ENCODE measurements around the gene NUDT8. TPM values are rescaled to one million over a fixed set of nuclear protein-coding genes. Genes with fewer than 3 reads are reported as not detected.
"Not testable (repeated sequence)": the region's sequence is repeated elsewhere in the genome, so short reads cannot be mapped to it uniquely, and the experiment has no call there.

The NUDT8 gene
- total and polyA plus RNA-seq, 9 of the 15 experiments (the other 6 are each of a cell fraction or from before 2014, with no cell fraction given), result 0.23 to 27.8 (median 5.0) TPM

DNA sequence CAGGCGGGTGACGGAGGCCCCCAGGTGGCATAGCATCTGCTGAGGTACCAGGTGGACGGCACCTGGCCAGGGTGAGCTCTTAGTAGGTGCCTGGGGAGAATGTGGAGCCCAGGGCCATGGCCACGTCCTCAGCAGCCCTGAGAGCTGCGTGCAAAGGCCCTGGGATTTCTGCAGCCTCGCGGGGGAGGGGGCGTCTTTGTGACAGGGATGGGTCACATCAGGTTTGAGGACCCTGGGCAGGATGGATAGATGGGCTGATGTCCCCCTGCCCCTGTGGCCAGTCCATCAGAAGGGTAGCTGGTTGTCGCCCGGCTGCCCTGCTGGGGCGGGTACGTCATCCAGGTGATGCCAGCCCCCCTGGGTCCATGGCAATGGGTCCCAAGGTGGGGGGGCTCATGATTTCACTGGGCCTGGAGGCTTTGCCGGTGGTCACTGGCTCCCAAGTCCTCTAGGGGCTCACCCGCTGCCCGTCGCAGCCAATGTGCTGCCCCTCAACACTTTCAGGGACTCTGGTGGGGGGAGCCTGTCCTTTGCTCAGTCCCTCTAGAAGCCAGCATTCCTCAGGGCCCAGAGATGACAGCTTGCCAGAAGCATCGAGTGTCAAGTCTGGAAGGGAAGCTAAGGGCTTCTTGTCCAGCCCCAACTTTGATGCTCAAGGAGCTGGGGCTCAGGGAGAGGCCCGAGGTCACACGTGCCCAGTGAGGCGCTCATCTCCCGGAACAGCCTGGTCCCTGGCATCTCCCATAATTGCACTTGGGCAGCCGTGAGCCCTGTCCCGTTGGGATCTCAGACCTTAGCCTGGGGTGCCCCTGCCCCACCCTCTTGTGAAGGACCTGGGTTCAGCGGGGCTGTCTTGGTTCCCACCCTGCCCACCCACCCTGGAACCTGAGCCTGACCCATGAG lies 9.0 kb upstream of the NUDT8 start:
- Histone ChIP-seq H3K27me3 (ENCODE audit: control insufficient read depth in 2 of 2, insufficient read depth in 2 of 2, low read length in 2 of 2) (peaks cover 0 to 19% of the 10 kb centered on the region in 2 experiments; a peak in 2 of 5 replicates), H3K9me3 (replicated peaks; ENCODE audit: control insufficient read depth, insufficient read depth, low read depth, low read length) (no peaks in the 10 kb centered on the region), H3K9ac (ENCODE audit: insufficient read depth in 1 of 2, low read depth in 2 of 2, low read length in 2 of 2) (peak overlapping the region in 1 of 2 experiments; percentile 73; a peak in 2 of 4 replicates), H3K4me1 (replicated peaks in 1 of 2; ENCODE audit: control insufficient read depth in 2 of 2, insufficient read depth in 2 of 2, low read length in 2 of 2) (peaks cover 0 to 41% of the 10 kb centered on the region in 2 experiments; a peak in 3 of 5 replicates), H4K20me1 (replicated peaks; ENCODE audit: control insufficient read depth, insufficient read depth, low read length) (no peaks in the 10 kb centered on the region), H3K27ac (ENCODE audit: extremely low read depth, low read depth, low read length) (no peak overlapping the region), H2AFZ (ENCODE audit: low read depth, low read length) (no peak overlapping the region), H3K36me3 (ENCODE audit: control insufficient read depth, insufficient read depth, low read length) (no peaks in the 10 kb centered on the region), H3K79me2 (ENCODE audit: control insufficient read depth, insufficient read depth, low read length) (no peaks in the 10 kb centered on the region), H3K4me2 (ENCODE audit: insufficient read depth, low read length) (no peak overlapping the region), H3K9me1 (ENCODE audit: control insufficient read depth, insufficient read depth, low read length) (no peaks in the 10 kb centered on the region), H3K4me3 (no peak overlapping the region)
- FAIRE-seq (no peak), ATAC-seq (no peak), DNase-seq (ENCODE audit: extremely low read depth in 1 of 4, low spot score in 3 of 4) (no peak)
- ChIA-PET POLR2A (interaction anchor here (0.6 to 1.2 kb wide), 3 partner anchors 10 to 259 kb away, joined by 3 read pairs; no protein-coding TSS in a partner anchor), CTCF (ENCODE audit: low intra/inter-chr PET ratio) (no interaction called here)
- intact Hi-C loops (cut with micrococcal nuclease), result no loop called here
- WGBS (ENCODE audit: insufficient coverage, low coverage, missing lambda C conversion rate), result 37% methylated on average over 22 of the region's 24 CpGs
- in situ Hi-C loops (cut with MboI), result no loop called here
- TF ChIP-seq POLR2G (IDR thresholded peaks at IDR 0.05; ENCODE audit: low read depth, low read length), result peak; percentile 23; the same call in 1 of the 2 replicates
- no peak for TF ChIP-seq ESRRB (CRISPR knock-in tag; IDR thresholded peaks at IDR 0.05; ENCODE audit: borderline replicate concordance)
- BruUV-seq (replicated peaks), result no TSS peak

DNA sequence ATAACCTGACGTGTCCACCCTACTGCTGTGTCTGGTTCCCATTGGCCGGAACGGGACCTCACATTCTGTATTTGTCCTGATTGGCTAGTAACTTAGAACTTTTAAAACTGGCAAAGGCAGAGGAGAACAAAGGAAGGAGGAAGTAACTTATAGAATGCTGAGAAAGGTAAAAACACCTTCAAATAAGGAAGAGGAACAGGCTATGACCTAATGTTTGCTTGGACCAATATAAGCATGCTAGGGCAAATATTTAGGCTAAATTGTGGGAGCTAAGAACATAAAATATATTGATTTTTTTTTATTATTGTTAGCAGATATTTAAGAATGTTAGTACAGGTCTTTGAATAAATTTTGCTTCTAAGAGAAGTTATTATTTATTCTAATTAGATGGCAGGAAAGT lies 7.7 kb upstream of the NUDT8 start:
- 38% methylated on average over 2 of the region's 3 CpGs for WGBS (ENCODE audit: insufficient coverage, low coverage, missing lambda C conversion rate)
- Histone ChIP-seq H3K4me1 (replicated peaks in 1 of 2; ENCODE audit: control insufficient read depth in 2 of 2, insufficient read depth in 2 of 2, low read length in 2 of 2) (peaks cover 0 to 51% of the 10 kb centered on the region in 2 experiments; a peak in 3 of 5 replicates), H3K27me3 (ENCODE audit: control insufficient read depth in 2 of 2, insufficient read depth in 2 of 2, low read length in 2 of 2) (peaks cover 0 to 19% of the 10 kb centered on the region in 2 experiments; a peak in 2 of 5 replicates)
- intact Hi-C loops (cut with micrococcal nuclease); H3K27ac ChIP-seq (ENCODE audit: extremely low read depth, low read depth, low read length); H3K79me2 ChIP-seq (ENCODE audit: control insufficient read depth, insufficient read depth, low read length); H3K36me3 ChIP-seq (ENCODE audit: control insufficient read depth, insufficient read depth, low read length); H2AFZ ChIP-seq (ENCODE audit: low read depth, low read length); in situ Hi-C loops (cut with MboI); H3K4me2 ChIP-seq (ENCODE audit: insufficient read depth, low read length); H4K20me1 ChIP-seq (replicated peaks; ENCODE audit: control insufficient read depth, insufficient read depth, low read length); FAIRE-seq; H3K9me3 ChIP-seq (replicated peaks; ENCODE audit: control insufficient read depth, insufficient read depth, low read depth, low read length); H3K9ac ChIP-seq (ENCODE audit: insufficient read depth in 1 of 2, low read depth in 2 of 2, low read length in 2 of 2); BruUV-seq (replicated peaks); CTCF ChIA-PET (ENCODE audit: low intra/inter-chr PET ratio); ATAC-seq; H3K4me3 ChIP-seq; H3K9me1 ChIP-seq (ENCODE audit: control insufficient read depth, insufficient read depth, low read length); DNase-seq (ENCODE audit: extremely low read depth in 1 of 4, low spot score in 3 of 4): not testable (repeated sequence)
- POLR2A ChIA-PET, result interaction anchor here (1.2 kb wide), 1 partner anchor 12 kb away, joined by 3 read pairs; no protein-coding TSS in a partner anchor

Measured in K562 (cell line).